ENCODE results near the gene CDH4. TPM values are rescaled to one million over a fixed set of nuclear protein-coding genes. Genes with fewer than 3 reads are reported as not detected.

CDH4 gene
- total and polyA plus RNA-seq, 10 donors, result 0.30 to 20.1 (median 7.7) TPM

GRCh38 chr20:61281286-61281795 lies 29.3 kb downstream of the CDH4 start:
- TF ChIP-seq POLR2AphosphoS5 (IDR thresholded peaks at IDR 0.05) (no peak), POLR2A (IDR thresholded peaks at IDR 0.05) (no peak), CTCF (IDR thresholded peaks at IDR 0.05 in 8 of 11, conservative IDR thresholded peaks at IDR 0.05 in 3 of 11) (no peak)
- intact Hi-C loops (cut with DNase I; ENCODE audit: low total_unique reads), result no loop called here
- H3K4me1 ChIP-seq, result no peaks in the 10 kb centered on the region
- peaks cover 0 to 24% (median 0%) of the 10 kb centered on the region in 8 donors for H3K9me3 ChIP-seq
- no peaks in the 10 kb centered on the region for H3K36me3 ChIP-seq
- 82 to 88% (median 86%) methylated on average over 11 to 12 of the region's 12 CpGs for WGBS, 5 donors
- peaks cover 0 to 16% (median 0%) of the 10 kb centered on the region in 7 donors for H3K27me3 ChIP-seq (replicated peaks in 1 of 7)
- no peak overlapping the region for H3K4me3 ChIP-seq
- H3K27ac ChIP-seq, result no peak overlapping the region
- no peak for DNase-seq

- Histone ChIP-seq H3K9me3 (peaks cover 0 to 24% (median 0%) of the 10 kb centered on the region in 8 donors), H3K27me3 (replicated peaks in 1 of 7) (no peaks in the 10 kb centered on the region), H3K4me1 (peaks cover 0 to 17% (median 6%) of the 10 kb centered on the region in 6 donors), H3K27ac (no peak overlapping the region), H3K36me3 (no peaks in the 10 kb centered on the region), H3K4me3 (no peak overlapping the region)
- no peak for DNase-seq
- WGBS, 5 donors, result 83 to 91% (median 87%) methylated on average over 5 of the region's 5 CpGs
- TF ChIP-seq POLR2A (IDR thresholded peaks at IDR 0.05) (no peak), POLR2AphosphoS5 (IDR thresholded peaks at IDR 0.05) (no peak), CTCF (IDR thresholded peaks at IDR 0.05 in 8 of 11, conservative IDR thresholded peaks at IDR 0.05 in 3 of 11) (no peak)
- intact Hi-C loops (cut with DNase I; ENCODE audit: low total_unique reads), result no loop called here
Observed at GRCh38 chr20:61284752-61285151, 32.7 kb downstream of the CDH4 start.

- DNase-seq, result no peak
- Histone ChIP-seq H3K36me3 (no peaks in the 10 kb centered on the region), H3K4me3 (no peak overlapping the region), H3K4me1 (peaks cover 0 to 17% (median 6%) of the 10 kb centered on the region in 6 donors), H3K9me3 (peaks cover 0 to 21% (median 0%) of the 10 kb centered on the region in 8 donors), H3K27ac (no peak overlapping the region), H3K27me3 (replicated peaks in 1 of 7) (no peaks in the 10 kb centered on the region)
- intact Hi-C loops (cut with DNase I; ENCODE audit: low total_unique reads), result no loop called here
- WGBS, 5 donors, result 83 to 89% (median 88%) methylated on average over 15 of the region's 15 CpGs
- no peak for TF ChIP-seq POLR2A (IDR thresholded peaks at IDR 0.05)
- TF ChIP-seq POLR2AphosphoS5 (IDR thresholded peaks at IDR 0.05), result no peak
- no peak for TF ChIP-seq CTCF (IDR thresholded peaks at IDR 0.05 in 8 of 11, conservative IDR thresholded peaks at IDR 0.05 in 3 of 11)
Observed at GRCh38 chr20:61285152-61285645, 33.1 kb downstream of the CDH4 start.

- Histone ChIP-seq H3K4me1 (peaks cover 0 to 17% (median 6%) of the 10 kb centered on the region in 6 donors), H3K9me3 (peaks cover 0 to 17% (median 0%) of the 10 kb centered on the region in 8 donors), H3K27me3 (replicated peaks in 1 of 7) (no peaks in the 10 kb centered on the region), H3K27ac (no peak overlapping the region), H3K4me3 (no peak overlapping the region), H3K36me3 (no peaks in the 10 kb centered on the region)
- intact Hi-C loops (cut with DNase I; ENCODE audit: low total_unique reads), result no loop called here
- WGBS, 5 donors, result 87 to 93% (median 90%) methylated on average over 6 to 8 of the region's 8 CpGs
- DNase-seq, result no peak
- TF ChIP-seq POLR2A (IDR thresholded peaks at IDR 0.05) (no peak), POLR2AphosphoS5 (IDR thresholded peaks at IDR 0.05) (no peak), CTCF (IDR thresholded peaks at IDR 0.05 in 8 of 11, conservative IDR thresholded peaks at IDR 0.05 in 3 of 11) (no peak)
Observed at GRCh38 chr20:61285691-61286090, 33.6 kb downstream of the CDH4 start.
